Activated CD4-positive, CD25-positive, alpha-beta regulatory T cell treated with anti-CD3 and anti-CD28 coated beads, Interleukin-2, amount 50 U/mL, for 24 hours (primary cell): Measurements from ENCODE around the gene SRP68.
A peak's percentile ranks its signal among the peaks of the same experiment; 100 is the strongest.

Experiments used
- ATAC-seq, 2 donors: fragments of 150-1000 bp; cut with Tn5 transposase; one replicate each; pipeline ENCODE4 v1.10.0; 2021; ENCODE audit warnings: mild to moderate bottlenecking in 1 of 2, moderate library complexity in 1 of 2

Gene SRP68

DNA sequence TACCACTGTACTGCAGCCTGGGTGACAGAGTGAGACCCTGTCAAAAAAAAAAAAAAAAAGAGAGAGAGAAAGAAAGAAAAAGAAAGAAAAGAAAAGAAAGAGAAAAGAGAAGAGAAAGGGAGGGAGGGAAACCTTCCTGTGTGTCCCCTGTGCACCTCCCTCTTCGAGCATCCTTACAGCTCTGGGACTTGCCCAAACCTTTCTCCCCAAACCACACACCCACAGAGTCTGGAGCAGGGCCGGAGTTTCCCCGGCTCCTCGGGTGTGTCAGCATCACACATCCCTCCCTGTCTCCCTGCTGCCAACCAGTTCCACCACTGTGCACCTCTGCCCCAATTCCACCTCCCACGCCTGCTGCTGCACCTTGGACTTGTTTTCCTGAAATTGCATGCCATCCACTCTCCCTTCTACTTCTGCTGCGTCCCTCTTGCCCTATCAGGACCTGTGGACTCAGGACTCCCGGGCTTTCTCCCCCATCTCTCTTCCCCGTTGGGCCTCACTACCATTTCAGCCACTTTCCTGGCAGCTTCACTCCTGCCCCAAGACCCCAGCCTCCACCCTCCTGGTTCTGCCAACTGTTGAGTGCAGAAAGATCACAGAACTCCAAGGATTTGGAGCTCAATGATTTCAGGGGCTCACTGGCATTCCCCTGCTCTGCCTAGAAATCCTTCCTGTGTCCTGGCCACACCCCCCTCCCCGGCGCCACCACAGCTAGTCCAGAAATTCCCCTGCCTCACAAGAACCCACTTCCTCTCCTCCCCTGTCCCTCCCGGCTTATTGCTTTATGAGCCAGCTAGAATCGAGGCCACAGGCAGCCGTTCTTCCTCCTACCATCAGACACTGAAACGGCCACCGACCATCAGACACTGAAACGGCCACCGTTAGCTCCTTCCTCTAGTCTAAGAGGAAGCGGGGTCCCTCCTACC lies 75.4 kb downstream of the SRP68 start:
- ATAC-seq, result peak; percentile 54 to 57

DNA sequence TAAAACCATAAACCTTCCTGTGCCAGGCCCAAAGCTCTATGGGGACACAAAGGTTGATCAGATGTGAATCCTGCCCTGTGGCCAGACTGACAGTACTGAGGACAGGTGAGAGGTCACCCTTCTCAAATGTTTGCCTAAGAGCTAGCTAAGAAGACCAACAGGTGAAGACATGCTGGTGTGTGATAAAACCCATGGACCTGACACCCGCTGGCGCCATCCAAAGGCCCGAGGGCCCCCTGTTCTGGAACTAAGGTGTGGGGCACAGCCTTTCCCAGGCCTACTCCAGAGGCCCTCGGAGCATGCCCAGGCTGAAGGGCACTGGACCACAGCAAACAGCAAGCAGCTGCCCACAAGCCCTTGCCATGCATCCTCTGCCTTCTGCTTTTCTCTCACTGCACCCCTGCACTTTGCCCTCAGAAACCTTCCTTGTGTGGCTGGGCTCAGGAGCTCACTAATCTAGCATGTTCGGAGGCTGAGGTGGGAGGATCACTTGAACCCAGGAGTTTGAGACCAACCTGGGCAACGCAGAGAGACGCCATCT lies 76.9 kb downstream of the SRP68 start:
- no peak for ATAC-seq

GRCh38 chr17:75994802-75995370 lies 77.4 kb downstream of the SRP68 start:
- ATAC-seq, result no peak

GRCh38 chr17:75991396-75991795 lies 80.9 kb downstream of the SRP68 start:
- no peak for ATAC-seq
